HepG2 (cell line): ENCODE data around the gene PROC. TPM values are rescaled to one million over a fixed set of nuclear protein-coding genes. Genes with fewer than 3 reads are reported as not detected.

Source experiments
- AGO2 ChIP-seq: fragments of 200-400 bp; formaldehyde crosslinking; optimal IDR thresholded peaks from 2 replicates; pipeline ENCODE3; 2017; ENCODE audit warnings: mild to moderate bottlenecking, low read depth, low read length, moderate library complexity
- BHLHE40 ChIP-seq: IDR thresholded peaks from 2 replicates; pipeline ENCODE4 v1.6.1; 2011; ENCODE audit warnings: low read length, improper control_type of control experiment
- CAMTA2 ChIP-seq: sonication (generic); formaldehyde crosslinking; IDR thresholded peaks from 2 replicates; pipeline ENCODE4 v1.4.0; 2020; ENCODE audit warnings: mild to moderate bottlenecking, missing genetic modification reagents, borderline replicate concordance
- E2F2 ChIP-seq: sonication (generic); formaldehyde crosslinking; IDR thresholded peaks from 2 replicates; pipeline ENCODE4 v1.4.0; 2020; ENCODE audit warnings: missing genetic modification reagents, borderline replicate concordance
- GTF3A ChIP-seq: sonication (generic); formaldehyde crosslinking; conservative IDR thresholded peaks from 2 replicates; pipeline ENCODE4 v1.4.0; 2020; ENCODE audit warnings: mild to moderate bottlenecking, missing genetic modification reagents
- KDM5B ChIP-seq: sonication (generic); formaldehyde crosslinking; IDR thresholded peaks from 2 replicates; pipeline ENCODE4 v1.4.0; 2020; ENCODE audit warnings: missing genetic modification reagents, mild to moderate bottlenecking, borderline replicate concordance
- KMT2B ChIP-seq: IDR thresholded peaks from 2 replicates; pipeline ENCODE4 v1.6.1; 2016; ENCODE audit warnings: missing genetic modification reagents, missing compliant biosample characterization
- MATR3 ChIP-seq: sonication (generic); formaldehyde crosslinking; IDR thresholded peaks from 2 replicates; pipeline ENCODE4 v1.4.0; 2020; ENCODE audit warnings: missing genetic modification reagents
- MLXIP ChIP-seq: sonication (generic); formaldehyde crosslinking; IDR thresholded peaks from 2 replicates; pipeline ENCODE4 v1.9.0; 2021; ENCODE audit warnings: missing genetic modification reagents, borderline replicate concordance
- MYC ChIP-seq: sonication (generic); formaldehyde crosslinking; IDR thresholded peaks from 2 replicates; pipeline ENCODE4 v1.9.0; 2021; ENCODE audit warnings: missing genetic modification reagents, borderline replicate concordance
- PAX8 ChIP-seq: sonication (generic); formaldehyde crosslinking; IDR thresholded peaks from 2 replicates; pipeline ENCODE4 v1.8.0; 2022; ENCODE audit warnings: mild to moderate bottlenecking, missing genetic modification reagents, borderline replicate concordance
- PBX3 ChIP-seq: sonication (generic); formaldehyde crosslinking; IDR thresholded peaks from 2 replicates; pipeline ENCODE4 v1.8.1; 2023; ENCODE audit warnings: missing genetic modification reagents, inconsistent platforms, borderline replicate concordance
- REXO4 ChIP-seq: sonication (generic); formaldehyde crosslinking; IDR thresholded peaks from 2 replicates; pipeline ENCODE4 v1.8.0; 2022; ENCODE audit warnings: missing genetic modification reagents, mild to moderate bottlenecking, borderline replicate concordance
- RXRA ChIP-seq: sonication (generic); formaldehyde crosslinking; IDR thresholded peaks from 2 replicates; pipeline ENCODE4 v1.5.1; 2020; ENCODE audit warnings: missing genetic modification reagents
- TCF12 ChIP-seq, 2 experiments: fragments of 450-650 bp in 1 of 2; sonication (generic) in 1 of 2; formaldehyde crosslinking in 1 of 2; IDR thresholded peaks; 2 replicates each; pipeline versions ENCODE4 v1.6.1 to v1.8.0; 2017 to 2022; ENCODE audit warnings: antibody characterized with exemption in 1 of 2, mild to moderate bottlenecking in 1 of 2, missing genetic modification reagents in 1 of 2, moderate library complexity in 1 of 2
- TFE3 ChIP-seq: IDR thresholded peaks from 2 replicates; pipeline ENCODE4 v1.6.1; 2016
- TRIM24 ChIP-seq: sonication (generic); formaldehyde crosslinking; IDR thresholded peaks from 2 replicates; pipeline ENCODE4 v1.8.0; 2022; ENCODE audit warnings: mild to moderate bottlenecking, missing genetic modification reagents
- WIZ ChIP-seq: sonication (generic); formaldehyde crosslinking; IDR thresholded peaks from 2 replicates; pipeline ENCODE4 v1.5.1; 2020; ENCODE audit warnings: mild to moderate bottlenecking, missing genetic modification reagents
- ZBTB34 ChIP-seq: sonication (generic); formaldehyde crosslinking; IDR thresholded peaks from 2 replicates; pipeline ENCODE4 v1.8.0; 2022; ENCODE audit warnings: mild to moderate bottlenecking, missing genetic modification reagents
- ZNF430 ChIP-seq: sonication (generic); formaldehyde crosslinking; IDR thresholded peaks from 2 replicates; pipeline ENCODE4 v1.9.0; 2021; ENCODE audit warnings: mild to moderate bottlenecking, missing genetic modification reagents
- ZSCAN25 ChIP-seq: sonication (generic); formaldehyde crosslinking; IDR thresholded peaks from 2 replicates; pipeline ENCODE4 v1.8.0; 2022; ENCODE audit warnings: mild to moderate bottlenecking, missing genetic modification reagents
- polyA plus RNA-seq, 8 experiments: library from polyadenylated mRNA; depleted of rRNA in 3 of 8; stranded (reverse) in 7 of 8; unstranded in 1 of 8; fragments of >200 nt; fragmentation: Illumina TruSeq in 4 of 8; extraction: Trizol in 4 of 8; gene quantifications; 2 replicates each; pipeline versions ENCODE4 v1.2.1 to v1.2.3, GENCODE V29; 2011 to 2016; ENCODE audit warnings: low read depth in 4 of 8, missing spikeins in 1 of 8, mixed read lengths in 1 of 8; ENCODE audit not compliant: insufficient read depth in 1 of 8
- total RNA-seq, 5 experiments: library from RNA; depleted of rRNA; stranded (reverse); fragments of >200 nt; fragmentation: Illumina TruSeq; extraction: Trizol; gene quantifications; 2 replicates each; pipeline ENCODE4 v1.2.3, GENCODE V29; 2016; ENCODE audit warnings: low read depth in 1 of 5

PROC gene
- total and polyA plus RNA-seq, 2 of the 13 experiments (the other 11 are each of a cell fraction or from before 2014, with no cell fraction given) = 134 to 185 TPM

- TF ChIP-seq ZBTB34 (CRISPR knock-in tag) (no peak), KDM5B (CRISPR knock-in tag) (peak; percentile 50; the same call in 1 of the 2 replicates), TRIM24 (CRISPR knock-in tag) (no peak), REXO4 (CRISPR knock-in tag) (no peak), MATR3 (CRISPR knock-in tag) (no peak), E2F2 (CRISPR knock-in tag) (no peak), MLXIP (CRISPR knock-in tag) (no peak), CAMTA2 (CRISPR knock-in tag) (no peak), GTF3A (CRISPR knock-in tag) (0 out of 2 replicates have a peak, but pooled peaks have one; percentile 53), ZSCAN25 (CRISPR knock-in tag) (peak; percentile 56; the same call in 1 of the 2 replicates), MYC (CRISPR knock-in tag) (peak; percentile 35; the same call in 1 of the 2 replicates), PAX8 (0 out of 2 replicates have a peak, but pooled peaks have one; percentile 77), PBX3 (CRISPR knock-in tag) (no peak), TFE3 (CRISPR knock-in tag) (no peak), ZNF430 (CRISPR knock-in tag) (peak; percentile 68; the same call in 1 of the 2 replicates), KMT2B (CRISPR knock-in tag) (no peak; the same call in 1 of the 2 replicates), AGO2 (no peak), WIZ (CRISPR knock-in tag) (peak; percentile 89), BHLHE40 (no peak), TCF12 (IDR thresholded peaks at IDR 0.05) (no peak), TCF12 (CRISPR knock-in tag; IDR thresholded peaks at IDR 0.05) (no peak), RXRA (CRISPR knock-in tag) (peak; percentile 27; the same call in 1 of the 2 replicates)
Measured at GRCh38 chr2:127453392-127454171, 35.4 kb downstream of the PROC start (continued).
